ENCODE results near the gene EPG5.

The EPG5 gene

DNA sequence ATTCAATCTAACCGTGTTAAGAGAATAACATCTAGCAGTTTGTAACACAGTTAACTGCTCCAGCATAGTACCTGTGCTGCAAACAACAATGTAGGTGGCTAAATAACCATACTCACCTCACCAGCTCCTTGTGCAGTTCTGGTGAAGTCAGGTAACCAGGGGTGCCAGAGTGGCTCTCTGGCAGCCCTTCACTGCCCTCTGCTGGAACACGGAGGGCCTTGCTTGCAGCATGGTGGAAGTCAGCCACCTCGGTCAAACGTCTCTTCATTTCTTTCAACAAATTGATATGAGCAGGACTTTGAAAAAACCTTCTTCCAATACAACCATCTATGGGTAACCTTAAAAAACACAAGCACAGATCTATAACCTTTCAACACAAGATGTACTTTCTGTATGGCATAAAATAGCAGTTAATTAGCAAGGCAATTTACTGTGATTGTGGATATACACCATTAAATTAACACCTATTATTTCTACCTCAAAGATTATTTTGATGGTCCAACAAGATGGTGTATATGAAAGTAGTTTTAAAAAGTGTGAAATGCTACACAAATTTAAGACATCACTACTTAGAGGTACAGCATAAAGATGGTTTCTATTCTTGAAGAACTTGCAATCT is 56.6 kb downstream of the EPG5 start:
- peak; percentile 65 for DNase-seq

DNA sequence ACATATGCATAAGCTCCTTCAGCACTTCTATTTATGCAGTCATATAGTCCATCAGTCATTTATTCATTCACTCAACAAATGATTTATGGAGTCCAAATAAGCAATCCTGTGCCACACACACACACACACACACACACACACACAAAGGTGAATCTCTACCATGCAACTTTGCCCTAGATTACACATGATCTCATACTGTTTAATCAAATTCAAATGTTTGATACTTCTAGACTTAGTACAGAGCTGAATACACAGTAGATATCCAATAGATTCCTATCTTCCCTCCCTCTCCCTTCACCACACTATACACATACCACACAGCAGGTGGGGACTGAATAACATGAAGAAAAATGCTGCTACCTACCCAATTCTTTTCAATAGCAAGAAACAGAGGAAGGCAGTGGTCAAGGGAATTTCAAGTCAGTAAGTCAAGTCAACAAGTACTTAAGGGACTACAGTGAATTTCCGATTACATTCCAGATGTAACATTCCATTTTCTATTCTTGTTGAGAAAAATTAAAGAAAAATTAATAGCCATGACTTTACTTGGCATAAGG is 65.4 kb downstream of the EPG5 start:
- no peak for DNase-seq

DNA sequence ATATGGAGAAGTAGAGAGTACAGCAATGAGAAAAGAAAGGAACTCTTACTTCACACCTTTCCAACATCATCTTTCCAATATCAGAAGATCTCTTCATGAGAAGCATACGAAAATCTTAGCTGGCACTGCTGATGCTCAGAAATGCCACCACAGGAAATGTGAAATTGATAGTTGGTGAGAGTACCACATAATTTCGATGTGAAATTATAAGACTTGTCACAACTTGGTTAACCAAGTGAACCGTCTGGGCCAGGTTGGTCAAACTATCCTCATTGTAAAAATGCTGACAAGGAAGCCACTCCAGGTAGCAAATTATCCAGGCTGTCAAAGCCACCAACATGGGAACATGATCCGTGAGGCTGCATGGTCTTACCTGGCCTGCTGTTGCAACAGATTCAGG is 66.5 kb downstream of the EPG5 start:
- no peak for DNase-seq

DNA sequence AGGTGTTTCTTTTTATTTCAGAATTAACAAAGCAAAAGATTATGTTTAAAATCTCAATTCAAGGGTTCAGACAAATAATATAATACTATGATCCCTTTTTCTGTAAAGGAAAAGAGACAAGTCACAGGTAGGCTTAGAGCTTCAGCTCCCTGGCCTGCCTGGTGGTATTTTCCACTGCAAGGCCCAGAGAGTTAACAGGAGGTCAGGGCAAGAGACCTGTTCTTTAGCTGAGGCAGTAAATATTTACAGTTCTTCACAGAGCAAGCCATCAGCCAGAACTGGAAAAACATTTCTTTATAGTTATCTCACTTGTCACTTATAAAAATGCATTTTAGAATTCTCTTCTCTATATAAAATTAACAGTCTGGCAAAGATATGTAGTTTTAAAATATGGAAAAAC is 70.1 kb downstream of the EPG5 start:
- DNase-seq, result no peak

DNA sequence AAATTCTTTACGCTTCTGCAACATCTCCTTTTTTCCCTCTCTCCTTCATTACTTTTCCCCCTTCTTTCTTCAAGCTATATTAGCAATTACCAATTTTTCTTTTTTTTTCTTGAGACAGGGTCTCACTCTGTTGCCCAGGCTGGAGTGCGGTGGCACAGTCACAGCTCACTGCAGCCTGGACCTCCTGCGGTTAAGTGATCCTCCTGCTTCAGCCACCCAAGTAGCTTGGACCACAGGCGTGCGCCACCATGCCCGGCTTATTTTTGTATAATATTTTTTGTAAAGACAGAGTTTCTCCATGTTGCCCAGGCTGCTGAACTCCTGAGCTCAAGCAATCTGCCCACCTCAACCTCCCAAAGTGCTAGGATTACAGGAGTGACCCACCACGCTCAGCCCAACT is 70.7 kb downstream of the EPG5 start:
- no peak for DNase-seq

DNA sequence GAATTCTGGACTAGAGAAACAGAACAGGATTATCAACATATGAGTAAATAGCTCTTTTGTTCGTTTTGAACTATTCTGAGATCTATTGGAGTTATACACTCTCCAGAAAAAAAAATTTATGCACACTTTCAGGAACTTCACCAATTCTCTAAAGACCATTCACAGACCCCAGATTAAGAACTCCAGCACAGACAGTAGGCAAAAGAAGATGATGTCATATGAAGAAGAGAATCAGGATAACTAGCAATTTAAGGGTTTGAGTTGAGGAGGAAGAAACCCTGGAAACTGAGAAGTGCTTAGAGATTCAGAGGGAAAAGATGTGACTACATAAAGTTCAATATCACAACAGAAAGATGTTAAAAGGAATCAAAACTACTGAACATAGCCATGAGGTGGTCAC is 71.8 kb downstream of the EPG5 start:
- no peak for DNase-seq

DNA sequence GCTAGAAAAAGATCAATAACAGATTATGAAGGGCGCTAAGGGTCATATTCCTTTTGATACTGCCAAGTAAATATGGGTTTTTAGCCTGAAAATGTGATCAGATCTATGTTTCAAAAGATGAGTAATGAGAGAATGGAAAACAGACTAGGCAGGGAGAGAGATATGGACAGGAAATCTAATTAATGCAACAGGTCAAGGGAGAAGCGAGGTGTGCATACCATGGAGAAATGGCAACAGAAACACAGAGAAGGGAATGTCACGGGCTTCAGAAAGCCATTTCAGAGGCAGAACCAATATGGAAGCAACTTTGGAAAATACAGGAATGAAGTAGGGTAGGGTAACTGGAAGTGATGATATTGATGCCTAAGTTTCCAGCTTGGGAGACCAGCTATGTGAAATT is 72.3 kb downstream of the EPG5 start:
- no peak for DNase-seq

DNA sequence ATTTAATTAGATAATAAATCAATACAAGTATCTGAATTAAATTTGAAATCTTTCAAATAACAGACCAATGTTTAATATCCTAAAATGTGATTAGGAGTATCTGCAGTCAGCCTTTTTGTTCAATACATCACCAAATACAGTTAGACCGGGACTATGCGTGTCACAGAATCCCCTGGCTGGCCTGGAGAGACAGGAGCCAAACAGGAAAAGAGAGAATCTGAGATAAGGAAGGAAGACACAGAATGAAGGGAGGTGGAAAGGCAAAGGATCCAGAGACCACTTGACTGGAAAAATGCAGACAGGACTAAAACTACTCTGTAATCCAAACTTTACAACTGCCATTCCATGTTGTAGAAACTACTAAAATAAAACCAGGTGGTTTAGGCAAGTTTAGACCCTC is 75.3 kb downstream of the EPG5 start:
- no peak for DNase-seq

DNA sequence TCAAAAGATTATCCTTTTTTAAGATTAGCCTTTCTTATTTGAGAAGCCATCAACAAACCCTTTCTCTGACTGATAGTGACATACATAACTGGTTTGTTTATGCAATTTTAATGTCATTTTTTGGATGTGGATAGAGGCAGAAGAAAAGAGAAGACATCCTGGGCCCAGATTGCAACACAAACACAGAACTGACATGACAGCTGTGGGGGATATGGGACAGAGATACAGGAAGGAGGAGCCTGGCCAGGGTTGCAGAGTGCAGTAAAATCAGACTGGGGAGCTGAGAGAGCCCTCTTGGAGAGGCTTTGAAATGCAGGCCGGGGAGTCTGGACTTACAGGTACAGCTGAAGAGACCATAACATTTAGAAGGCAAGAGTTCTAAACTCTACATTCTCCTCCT is 76.5 kb downstream of the EPG5 start:
- no peak for DNase-seq

DNA sequence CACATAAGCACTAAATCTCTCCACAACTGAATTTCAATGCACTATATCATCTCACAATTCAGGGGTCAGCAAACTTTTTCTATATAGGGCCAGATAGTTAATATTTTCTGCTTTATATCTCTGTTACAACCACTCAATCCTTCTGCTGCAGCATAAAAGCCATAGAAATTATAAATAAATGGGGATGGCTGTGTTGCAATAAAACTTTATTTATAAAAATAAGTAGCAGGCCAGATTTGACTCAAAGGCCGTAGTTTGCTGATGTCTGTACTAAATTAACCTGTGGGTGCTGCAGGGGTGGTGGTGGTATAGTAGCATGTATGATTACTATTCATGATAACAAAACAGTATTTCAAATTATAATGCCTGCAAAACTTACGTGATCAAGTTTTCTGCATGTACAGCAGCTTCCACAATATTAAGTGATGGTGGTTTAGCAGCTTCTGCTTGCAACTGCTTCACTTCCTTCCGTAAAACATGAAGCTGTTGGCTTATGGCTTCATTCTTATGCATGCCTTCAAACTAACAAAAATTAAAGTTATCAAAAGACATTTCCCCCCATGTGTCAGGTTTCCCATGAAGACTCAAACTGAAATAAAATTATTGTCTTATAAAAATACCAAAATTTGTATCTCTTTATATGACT is 77.6 kb downstream of the EPG5 start:
- no peak for DNase-seq

DNA sequence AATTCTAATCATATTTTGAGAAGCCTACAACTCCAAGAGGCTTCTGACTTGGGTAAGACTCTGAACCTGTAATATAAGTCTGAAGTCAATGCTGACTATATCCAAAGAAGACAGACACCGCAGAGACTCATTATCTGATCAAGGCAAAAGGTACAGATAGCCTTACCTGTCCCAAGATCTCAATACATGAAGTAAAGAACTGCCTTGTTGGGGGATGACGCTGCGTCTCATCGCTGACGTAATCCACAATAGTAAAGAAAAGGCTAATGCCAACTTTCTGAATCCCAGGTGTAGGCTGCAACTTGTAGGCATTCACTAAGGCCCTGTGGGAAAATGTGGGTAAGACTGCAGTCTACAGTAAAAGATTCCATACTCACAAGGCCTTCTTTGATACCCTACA is 79.5 kb downstream of the EPG5 start:
- DNase-seq, result no peak

DNA sequence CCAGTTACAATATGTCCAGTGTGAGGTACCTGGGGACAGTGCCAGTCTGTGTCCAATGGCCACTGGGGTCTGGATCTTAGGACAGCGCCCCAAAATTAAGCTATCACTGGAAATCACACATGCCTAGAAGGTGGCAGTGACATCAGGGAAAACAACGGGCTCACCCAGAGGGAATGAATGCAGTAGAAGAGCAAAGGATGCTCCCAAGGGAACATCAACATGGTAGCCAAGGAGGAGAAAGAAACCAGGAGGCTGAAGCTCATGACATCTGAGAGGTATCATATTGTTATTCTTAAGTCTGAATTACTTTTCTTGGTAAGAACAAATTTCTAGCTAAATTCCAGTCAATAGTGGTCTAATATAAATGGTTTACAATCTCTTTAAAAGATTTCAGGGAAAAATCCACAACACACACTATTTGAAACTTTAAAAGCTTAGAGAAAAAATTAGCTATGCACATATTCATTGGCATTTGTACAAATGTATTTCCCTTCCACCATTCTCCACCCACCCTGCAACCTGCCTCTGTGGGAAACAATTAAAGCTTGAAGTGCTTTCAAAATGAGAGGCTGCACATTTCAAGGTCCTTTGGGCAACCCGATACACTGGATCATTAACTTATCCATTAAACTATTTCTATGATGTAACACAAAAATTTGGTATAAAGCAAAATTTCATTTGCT is 86.1 kb downstream of the EPG5 start:
- no peak for DNase-seq

DNA sequence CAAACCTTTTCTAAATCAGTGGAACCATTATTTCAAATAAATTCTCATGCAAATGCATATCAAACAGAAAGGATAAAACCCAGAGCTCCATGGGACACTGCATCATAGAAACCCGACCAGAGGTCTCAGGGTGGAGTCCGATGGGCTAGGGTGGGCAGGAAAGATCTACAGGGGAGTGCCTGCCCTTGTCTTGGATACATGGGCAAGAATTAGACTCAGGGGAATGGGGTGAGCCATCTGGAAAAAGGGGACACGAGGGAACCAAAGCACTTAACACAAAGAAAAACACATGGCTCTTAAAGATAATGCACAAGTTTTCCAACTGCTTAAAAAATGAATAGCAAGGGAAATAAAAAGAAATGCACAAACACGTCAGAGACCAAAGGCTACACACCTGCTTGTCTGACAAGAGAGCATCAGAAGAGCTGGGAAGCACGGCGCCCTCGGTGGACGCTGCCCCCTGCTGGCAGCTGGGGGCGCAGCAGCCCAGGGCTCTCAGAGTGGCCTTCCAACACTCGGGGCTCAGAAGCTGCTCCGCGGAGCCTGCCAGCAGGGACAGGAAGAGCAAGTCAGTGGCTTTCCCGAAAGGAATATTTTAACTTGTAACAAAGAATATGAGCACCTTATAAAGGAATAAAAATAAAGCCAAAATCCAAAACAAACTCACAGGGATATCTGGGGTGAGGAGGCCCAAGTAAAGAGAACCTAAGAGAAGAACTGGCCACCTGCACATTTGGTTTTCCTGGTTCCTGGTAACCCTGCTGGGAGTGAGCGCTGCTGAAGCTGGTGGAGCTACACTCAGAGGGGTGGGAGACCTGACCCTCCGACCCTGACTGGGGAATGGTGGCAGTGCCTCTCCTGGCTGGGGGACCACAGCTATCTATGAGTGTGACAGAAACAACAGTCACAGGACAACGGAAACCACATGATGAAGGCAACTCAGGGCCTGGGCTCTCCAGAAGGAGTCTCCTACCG is 87.2 kb downstream of the EPG5 start:
- DNase-seq, result peak; percentile 63

DNA sequence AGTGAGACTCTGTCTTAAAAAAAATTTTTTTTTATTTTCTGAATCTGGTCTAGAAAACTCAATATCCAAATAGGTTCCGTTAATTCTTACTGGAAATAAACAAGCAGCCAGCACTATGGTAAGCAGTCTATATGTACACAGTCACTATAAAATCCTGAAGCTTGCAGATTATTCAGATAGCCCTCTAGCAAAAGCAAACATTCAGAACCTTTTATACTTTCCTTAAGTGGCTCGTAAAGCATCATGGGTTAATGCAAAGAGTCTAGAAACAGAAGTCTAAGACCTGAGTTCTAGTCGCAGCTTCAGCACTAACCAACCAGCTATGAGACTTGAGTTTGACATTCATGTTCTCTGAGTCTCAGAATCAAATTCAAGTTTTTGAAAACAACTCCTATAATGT is 89.7 kb downstream of the EPG5 start:
- no peak for DNase-seq

DNA sequence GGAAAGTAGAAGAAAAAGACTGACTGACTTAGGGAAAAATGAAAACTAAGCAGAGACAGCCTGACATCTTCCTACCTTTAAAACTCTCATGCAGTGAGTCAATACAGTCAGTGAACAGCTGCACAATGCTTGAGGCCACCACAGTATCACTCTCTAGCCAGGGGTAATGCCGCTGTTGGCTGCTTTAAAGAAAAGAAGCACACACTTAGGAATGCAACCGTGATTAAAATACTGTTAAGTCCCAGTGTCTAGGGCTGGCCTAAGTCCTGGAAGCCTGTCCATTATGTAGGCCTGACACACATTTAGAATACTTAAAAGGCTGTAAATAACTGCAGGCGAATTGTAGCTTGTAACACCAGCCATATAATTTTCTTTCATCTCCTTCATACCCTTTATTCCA is 91.0 kb downstream of the EPG5 start:
- no peak for DNase-seq

DNA sequence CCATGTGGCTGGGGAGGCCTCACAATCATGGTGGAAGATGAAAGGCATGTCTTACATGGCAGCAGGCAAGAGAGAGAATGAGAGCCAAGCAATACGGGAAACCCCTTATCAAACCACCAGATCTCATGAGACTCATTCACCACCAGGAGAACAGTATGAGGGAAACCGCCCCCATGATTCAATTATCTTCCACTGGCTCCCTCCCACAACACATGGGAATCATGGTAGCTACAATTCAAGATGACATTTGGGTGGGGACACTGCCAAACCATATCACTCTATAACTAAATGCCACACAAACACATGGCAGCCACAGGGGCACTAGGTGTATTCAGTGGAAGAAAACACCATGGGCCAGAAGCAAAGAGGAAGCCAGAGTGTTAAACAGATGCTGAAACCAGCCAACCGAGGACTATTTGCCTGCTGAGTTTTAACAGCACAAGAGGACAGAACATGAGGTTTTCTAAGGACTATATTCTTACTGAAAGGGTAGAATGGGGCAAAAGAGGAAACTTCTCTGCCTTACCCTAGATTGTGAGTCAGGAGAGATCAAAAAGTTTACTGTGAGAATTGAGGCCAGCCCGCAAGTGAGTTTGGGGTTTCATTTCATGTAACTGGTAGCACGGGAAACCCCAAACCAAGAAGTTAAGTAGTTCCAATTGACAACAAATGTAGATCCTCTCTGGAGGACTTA is 92.5 kb downstream of the EPG5 start:
- peak; percentile 76 for DNase-seq

DNA sequence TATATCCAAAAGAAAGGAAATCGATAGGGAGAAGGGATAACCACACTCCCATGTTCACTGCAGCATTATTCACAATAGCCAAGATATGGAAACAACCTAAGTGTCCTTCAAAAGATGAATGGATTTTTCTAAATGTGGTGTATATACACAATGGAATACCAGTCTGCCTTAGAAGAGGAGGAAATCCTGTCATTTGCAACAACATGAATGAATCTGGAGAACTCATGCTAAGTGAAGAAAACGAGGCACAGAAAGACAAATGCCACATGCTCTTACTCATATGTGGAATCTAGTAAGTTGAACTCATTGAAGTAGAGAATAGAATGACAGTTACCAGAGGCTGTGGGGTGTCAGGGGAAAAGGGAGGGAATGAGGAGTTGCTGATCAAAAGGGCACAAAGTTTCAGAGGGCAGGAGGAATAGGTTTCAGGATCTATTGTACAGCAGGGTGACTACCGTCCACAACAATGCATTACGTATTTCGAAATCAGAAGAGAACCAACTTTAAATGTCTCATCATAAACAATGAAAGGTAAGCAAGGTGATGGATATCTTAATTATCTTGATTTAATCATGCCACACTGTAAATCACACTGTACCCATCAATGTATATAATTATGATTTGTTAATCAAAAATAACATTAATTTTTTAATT is 95.6 kb downstream of the EPG5 start:
- DNase-seq, result no peak

DNA sequence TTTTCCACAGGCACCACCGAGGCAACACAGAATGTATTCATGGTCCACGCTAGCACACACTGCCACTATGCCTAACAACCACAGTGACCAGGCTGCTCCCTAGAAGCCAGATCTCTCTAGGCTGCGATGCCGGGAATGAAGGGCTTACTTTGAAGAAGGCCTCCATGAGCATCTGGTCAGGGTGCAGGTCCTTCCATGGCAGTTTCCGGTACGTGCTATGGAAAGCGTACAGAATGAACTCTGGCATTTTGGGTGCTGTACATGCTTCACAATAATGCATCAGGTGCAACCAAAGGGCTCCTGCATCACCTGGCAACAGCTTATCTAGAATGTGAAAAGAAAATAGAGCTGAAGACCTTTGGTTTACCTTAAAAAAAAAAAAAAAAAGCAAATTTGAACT is 96.7 kb downstream of the EPG5 start:
- DNase-seq, result no peak

DNA sequence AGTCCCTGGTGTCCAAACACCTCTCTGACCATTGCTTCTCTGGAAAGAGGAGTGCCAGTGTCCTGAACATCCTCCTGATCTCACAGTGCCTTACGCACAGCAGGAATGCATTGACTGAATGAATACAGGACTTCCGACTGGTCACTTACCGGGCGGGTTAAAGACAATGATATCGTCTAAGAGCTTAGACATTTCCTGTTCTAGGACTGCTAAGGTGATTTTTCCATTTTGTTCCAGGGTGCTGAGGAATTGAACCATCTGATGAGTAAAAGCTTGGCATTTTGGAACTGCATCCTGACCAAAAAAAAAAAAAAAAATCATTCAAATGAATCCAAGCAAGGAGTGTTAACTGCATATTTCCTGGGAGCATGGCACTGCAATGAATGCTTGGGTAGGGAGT is 101.7 kb downstream of the EPG5 start:
- no peak for DNase-seq

DNA sequence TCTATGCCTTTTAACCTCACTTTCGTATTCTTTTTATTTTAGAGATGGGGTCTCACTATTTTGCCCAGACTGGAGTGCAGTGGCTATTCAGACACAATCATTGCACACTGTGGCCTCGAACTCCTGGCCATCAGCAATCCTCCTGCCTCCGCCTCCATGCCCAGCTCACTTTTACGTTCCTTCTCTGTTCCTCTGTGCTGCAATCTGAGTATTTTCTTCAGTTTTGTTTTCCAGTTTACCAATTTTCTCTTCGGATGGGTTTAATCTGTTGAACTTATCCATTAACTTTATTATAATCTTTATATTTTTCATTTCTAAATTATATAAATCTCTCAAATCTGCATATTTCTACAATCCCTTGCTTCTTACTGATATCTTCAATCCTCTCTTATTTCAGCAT is 103.0 kb downstream of the EPG5 start:
- no peak for DNase-seq

DNA sequence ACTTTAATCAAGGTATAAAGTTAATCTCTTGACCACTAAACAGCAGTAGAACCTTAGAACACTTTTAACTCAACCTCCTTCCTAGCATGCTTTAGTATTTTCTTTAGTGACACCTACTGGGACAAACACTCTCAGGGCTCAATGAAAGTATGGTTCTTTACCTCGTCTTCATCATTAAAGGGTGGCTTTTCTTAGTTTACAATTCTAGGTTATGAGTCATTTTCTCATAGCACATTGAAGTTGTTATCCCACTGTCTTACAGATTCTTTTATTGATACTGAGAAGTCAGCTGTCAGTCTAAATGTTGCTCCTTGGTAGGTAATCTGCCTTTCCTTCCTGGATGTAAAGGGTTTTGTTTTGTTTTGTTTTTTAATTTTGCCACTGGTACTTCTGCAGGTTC is 103.7 kb downstream of the EPG5 start:
- DNase-seq, result no peak

DNA sequence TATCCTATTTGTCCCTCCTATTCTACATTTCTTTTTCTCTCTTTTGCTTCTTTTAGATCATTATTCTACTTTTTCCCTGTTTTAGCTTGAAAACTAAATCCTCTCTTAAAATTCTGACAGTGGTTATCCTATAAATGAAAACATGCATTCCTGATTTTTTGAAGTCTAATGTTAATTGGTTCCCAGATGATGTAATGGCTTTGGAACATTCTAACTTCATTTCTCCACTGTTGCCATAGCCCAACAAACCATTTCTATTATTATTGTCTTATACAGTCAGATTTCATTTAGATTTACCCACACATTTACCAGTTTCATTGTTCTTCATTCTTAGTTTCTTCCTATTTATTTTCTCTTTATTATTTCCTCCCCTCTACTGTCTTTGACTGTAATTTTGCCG is 105.2 kb downstream of the EPG5 start:
- DNase-seq, result no peak

Data from stimulated activated CD4-positive, alpha-beta T cell treated with anti-CD3 and anti-CD28 coated beads, Interleukin-1b, Interleukin-23, amount 100 ng/mL, for 48 hours (primary cell).